Stimulated activated CD8-positive, alpha-beta memory T cell treated with anti-CD3 and anti-CD28 coated beads, Interleukin-12 subunit alpha, Interleukin-12 subunit beta, amount 100 ng/mL, for 1 hour (primary cell): ENCODE measurements around the gene GRAP2.
"Not testable (repeated sequence)": the region's sequence is repeated elsewhere in the genome, so short reads cannot be mapped to it uniquely, and the experiment has no call there.

Source experiments
- DNase-seq: peaks from one replicate; pipeline ENCODE4 v3.0.0-alpha.2; 2020; ENCODE audit warnings: low read depth

GRAP2 gene

GRCh38 chr22:39897841-39898240, 3.0 kb upstream of the GRAP2 start:
- DNase-seq = no peak

GRCh38 chr22:39898997-39899396, 1.9 kb upstream of the GRAP2 start:
- no peak for DNase-seq

GRCh38 chr22:39901565-39902146, 772 bp downstream of the GRAP2 start:
- DNase-seq = no peak

GRCh38 chr22:39904024-39904423, 3.1 kb downstream of the GRAP2 start:
- DNase-seq = not testable (repeated sequence)

GRCh38 chr22:39904862-39905261, 4.0 kb downstream of the GRAP2 start:
- no peak for DNase-seq

GRCh38 chr22:39905687-39906086, 4.8 kb downstream of the GRAP2 start:
- DNase-seq = no peak

- no peak for DNase-seq
These were observed 5.3 kb downstream of the GRAP2 start for GRCh38 chr22:39906207-39906606.

GRCh38 chr22:39907047-39907446, 6.2 kb downstream of the GRAP2 start:
- DNase-seq = no peak

GRCh38 chr22:39907605-39908097, 6.8 kb downstream of the GRAP2 start:
- DNase-seq = no peak

GRCh38 chr22:39908136-39908535, 7.3 kb downstream of the GRAP2 start:
- no peak for DNase-seq

GRCh38 chr22:39908737-39909136, 7.9 kb downstream of the GRAP2 start:
- DNase-seq = no peak

GRCh38 chr22:39910876-39911613, 10.2 kb downstream of the GRAP2 start:
- no peak for DNase-seq

- no peak for DNase-seq
These were observed 12.4 kb downstream of the GRAP2 start for GRCh38 chr22:39913321-39913720.

- no peak for DNase-seq
These were observed 13.0 kb downstream of the GRAP2 start for GRCh38 chr22:39913886-39914285.

GRCh38 chr22:39914584-39914983, 13.7 kb downstream of the GRAP2 start:
- DNase-seq = no peak

GRCh38 chr22:39915295-39915726, 14.4 kb downstream of the GRAP2 start:
- DNase-seq = no peak

- no peak for DNase-seq
These were observed 15.6 kb downstream of the GRAP2 start for GRCh38 chr22:39916496-39916895.

GRCh38 chr22:39917197-39917643, 16.3 kb downstream of the GRAP2 start:
- DNase-seq = no peak

GRCh38 chr22:39917776-39918495, 17.1 kb downstream of the GRAP2 start:
- no peak for DNase-seq

- DNase-seq = no peak
These were observed 19.4 kb downstream of the GRAP2 start for GRCh38 chr22:39920134-39920743.

GRCh38 chr22:39923696-39924095, 22.8 kb downstream of the GRAP2 start:
- no peak for DNase-seq

GRCh38 chr22:39924286-39924685, 23.4 kb downstream of the GRAP2 start:
- DNase-seq = no peak
